HL-60 (cell line): ENCODE results near the gene LYRM1.

Experiments
- GABPA ChIP-seq: IDR thresholded peaks from 2 replicates; pipeline ENCODE4 v1.6.1; 2012; ENCODE audit warnings: low read depth
- POLR2AphosphoS5 ChIP-seq: IDR thresholded peaks from 2 replicates; pipeline ENCODE4 v1.6.1; 2012; ENCODE audit warnings: low read depth
- SPI1 ChIP-seq: IDR thresholded peaks from 2 replicates; pipeline ENCODE4 v1.6.1; 2012; ENCODE audit warnings: low read depth, mild to moderate bottlenecking, borderline replicate concordance
- TF ChIP-seq, protein P1 (sequence below): IDR thresholded peaks from one replicate; pipeline ENCODE4 v1.5.1; 2011; ENCODE audit warnings: low read length, control low read depth, inconsistent platforms; ENCODE audit not compliant: insufficient read depth
- TF ChIP-seq, protein P2 (sequence below): IDR thresholded peaks from 2 replicates; pipeline ENCODE4 v1.6.1; 2012; ENCODE audit warnings: low read depth; ENCODE audit not compliant: insufficient replicate concordance

GRCh38 chr16:20904507-20905081 lies 4.0 kb downstream of the LYRM1 start:
- TF ChIP-seq, protein P1, sequence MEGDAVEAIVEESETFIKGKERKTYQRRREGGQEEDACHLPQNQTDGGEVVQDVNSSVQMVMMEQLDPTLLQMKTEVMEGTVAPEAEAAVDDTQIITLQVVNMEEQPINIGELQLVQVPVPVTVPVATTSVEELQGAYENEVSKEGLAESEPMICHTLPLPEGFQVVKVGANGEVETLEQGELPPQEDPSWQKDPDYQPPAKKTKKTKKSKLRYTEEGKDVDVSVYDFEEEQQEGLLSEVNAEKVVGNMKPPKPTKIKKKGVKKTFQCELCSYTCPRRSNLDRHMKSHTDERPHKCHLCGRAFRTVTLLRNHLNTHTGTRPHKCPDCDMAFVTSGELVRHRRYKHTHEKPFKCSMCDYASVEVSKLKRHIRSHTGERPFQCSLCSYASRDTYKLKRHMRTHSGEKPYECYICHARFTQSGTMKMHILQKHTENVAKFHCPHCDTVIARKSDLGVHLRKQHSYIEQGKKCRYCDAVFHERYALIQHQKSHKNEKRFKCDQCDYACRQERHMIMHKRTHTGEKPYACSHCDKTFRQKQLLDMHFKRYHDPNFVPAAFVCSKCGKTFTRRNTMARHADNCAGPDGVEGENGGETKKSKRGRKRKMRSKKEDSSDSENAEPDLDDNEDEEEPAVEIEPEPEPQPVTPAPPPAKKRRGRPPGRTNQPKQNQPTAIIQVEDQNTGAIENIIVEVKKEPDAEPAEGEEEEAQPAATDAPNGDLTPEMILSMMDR = no peak
- TF ChIP-seq POLR2AphosphoS5 (peak; percentile 87), GABPA (peak; percentile 70), SPI1 (peak; percentile 99)
- TF ChIP-seq, protein P2, sequence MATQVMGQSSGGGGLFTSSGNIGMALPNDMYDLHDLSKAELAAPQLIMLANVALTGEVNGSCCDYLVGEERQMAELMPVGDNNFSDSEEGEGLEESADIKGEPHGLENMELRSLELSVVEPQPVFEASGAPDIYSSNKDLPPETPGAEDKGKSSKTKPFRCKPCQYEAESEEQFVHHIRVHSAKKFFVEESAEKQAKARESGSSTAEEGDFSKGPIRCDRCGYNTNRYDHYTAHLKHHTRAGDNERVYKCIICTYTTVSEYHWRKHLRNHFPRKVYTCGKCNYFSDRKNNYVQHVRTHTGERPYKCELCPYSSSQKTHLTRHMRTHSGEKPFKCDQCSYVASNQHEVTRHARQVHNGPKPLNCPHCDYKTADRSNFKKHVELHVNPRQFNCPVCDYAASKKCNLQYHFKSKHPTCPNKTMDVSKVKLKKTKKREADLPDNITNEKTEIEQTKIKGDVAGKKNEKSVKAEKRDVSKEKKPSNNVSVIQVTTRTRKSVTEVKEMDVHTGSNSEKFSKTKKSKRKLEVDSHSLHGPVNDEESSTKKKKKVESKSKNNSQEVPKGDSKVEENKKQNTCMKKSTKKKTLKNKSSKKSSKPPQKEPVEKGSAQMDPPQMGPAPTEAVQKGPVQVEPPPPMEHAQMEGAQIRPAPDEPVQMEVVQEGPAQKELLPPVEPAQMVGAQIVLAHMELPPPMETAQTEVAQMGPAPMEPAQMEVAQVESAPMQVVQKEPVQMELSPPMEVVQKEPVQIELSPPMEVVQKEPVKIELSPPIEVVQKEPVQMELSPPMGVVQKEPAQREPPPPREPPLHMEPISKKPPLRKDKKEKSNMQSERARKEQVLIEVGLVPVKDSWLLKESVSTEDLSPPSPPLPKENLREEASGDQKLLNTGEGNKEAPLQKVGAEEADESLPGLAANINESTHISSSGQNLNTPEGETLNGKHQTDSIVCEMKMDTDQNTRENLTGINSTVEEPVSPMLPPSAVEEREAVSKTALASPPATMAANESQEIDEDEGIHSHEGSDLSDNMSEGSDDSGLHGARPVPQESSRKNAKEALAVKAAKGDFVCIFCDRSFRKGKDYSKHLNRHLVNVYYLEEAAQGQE = no peak
